Smooth muscle cell (in vitro differentiated cells): Measurements from ENCODE around the gene CRMP1. TPM values are rescaled to one million over a fixed set of nuclear protein-coding genes. Genes with fewer than 3 reads are reported as not detected.

ENCODE experiments used
- DNase-seq: peaks from one replicate; lab custom pipeline; 2025; ENCODE audit not compliant: unreplicated experiment; lab: John Stamatoyannopoulos, UW
- H2AFZ ChIP-seq: fragments of 200-600 bp; sonication (generic); 2 replicates; pipeline ENCODE4 v1.6.0; 2016; ENCODE audit warnings: antibody characterized with exemption, low read depth, mild to moderate bottlenecking
- H3F3A ChIP-seq: fragments of 200-600 bp; sonication (generic); 2 replicates; pipeline ENCODE4 v1.6.0; 2017; ENCODE audit warnings: antibody characterized with exemption, low read depth
- H3K27ac ChIP-seq: fragments of 200-600 bp; sonication (generic); 2 replicates; pipeline ENCODE4 v1.5.1; 2016; ENCODE audit warnings: low read depth, mild to moderate bottlenecking
- H3K27me3 ChIP-seq: fragments of 200-600 bp; sonication (generic); 2 replicates; pipeline ENCODE4 v1.6.1; 2016; ENCODE audit warnings: low read depth, mild to moderate bottlenecking
- H3K36me3 ChIP-seq: fragments of 200-600 bp; sonication (generic); 2 replicates; pipeline ENCODE4 v1.5.1; 2016; ENCODE audit warnings: low read depth
- H3K4me1 ChIP-seq: fragments of 200-600 bp; sonication (generic); 2 replicates; pipeline ENCODE4 v1.5.1; 2016; ENCODE audit warnings: low read depth
- H3K4me2 ChIP-seq: fragments of 200-600 bp; sonication (generic); 2 replicates; pipeline ENCODE4 v1.6.0; 2016; ENCODE audit warnings: mild to moderate bottlenecking
- H3K4me3 ChIP-seq: fragments of 200-600 bp; sonication (generic); 2 replicates; pipeline ENCODE4 v1.5.1; 2016; ENCODE audit warnings: mild to moderate bottlenecking
- H3K79me2 ChIP-seq: fragments of 200-600 bp; sonication (generic); 2 replicates; pipeline ENCODE4 v1.6.0; 2016; ENCODE audit warnings: low read depth, mild to moderate bottlenecking
- H3K9ac ChIP-seq: fragments of 200-600 bp; sonication (generic); 2 replicates; pipeline ENCODE4 v1.6.0; 2016; ENCODE audit warnings: low read depth
- H3K9me3 ChIP-seq: fragments of 200-600 bp; sonication (generic); replicated peaks from 2 replicates; pipeline ENCODE4 v1.5.1; 2016; ENCODE audit warnings: low read depth
- H4K20me1 ChIP-seq: fragments of 200-600 bp; sonication (generic); 2 replicates; pipeline ENCODE4 v1.6.0; 2016; ENCODE audit warnings: low read depth
- CTCF ChIP-seq: fragments of 200-600 bp; sonication (generic); IDR thresholded peaks from 2 replicates; pipeline ENCODE4 v1.5.1; 2017; ENCODE audit warnings: borderline replicate concordance, mild to moderate bottlenecking, antibody characterized with exemption; ENCODE audit not compliant: insufficient read depth, poor library complexity, severe bottlenecking
- WGBS: methylation state at CpG from one replicate; pipeline ENCODE4 v1.1.7; 2016; ENCODE audit warnings: low lambda C conversion rate; 5-methylcytosine and 5-hydroxymethylcytosine counted together
- polyA plus RNA-seq: library from polyadenylated mRNA; unstranded; fragments of >200 nt; fragmentation: Nextera tagmentation; extraction: Ambion mirVana; gene quantifications from 2 replicates; pipeline ENCODE4 v1.2.1, GENCODE V29; 2016
- total RNA-seq: library from RNA; depleted of rRNA; stranded (reverse); fragments of >200 nt; gene quantifications from 2 replicates; pipeline ENCODE4 v1.2.3, GENCODE V29; 2014

The CRMP1 gene
- total and polyA plus RNA-seq, 2 experiments from 2014 or later = 12.5 to 18.6 TPM

- WGBS = 17% methylated on average over 8 of the region's 8 CpGs
- TF ChIP-seq CTCF = no peak
- Histone ChIP-seq H4K20me1 (no peaks in the 10 kb centered on the region), H3K27me3 (peaks cover 31% of the 10 kb centered on the region), H3F3A (no peaks in the 10 kb centered on the region), H3K4me2 (no peak overlapping the region), H3K4me3 (no peak overlapping the region), H3K9ac (no peak overlapping the region), H3K27ac (no peak overlapping the region), H3K9me3 (no peaks in the 10 kb centered on the region), H3K4me1 (peaks cover 11% of the 10 kb centered on the region), H2AFZ (no peak overlapping the region), H3K79me2 (no peaks in the 10 kb centered on the region), H3K36me3 (no peaks in the 10 kb centered on the region)
- DNase-seq = no peak
These were observed 12.8 kb upstream of the CRMP1 start for GRCh38 chr4:5905714-5906113.

GRCh38 chr4:5900844-5901243 lies 8.0 kb upstream of the CRMP1 start:
- H3K27me3 ChIP-seq = peaks cover 58% of the 10 kb centered on the region

DNA sequence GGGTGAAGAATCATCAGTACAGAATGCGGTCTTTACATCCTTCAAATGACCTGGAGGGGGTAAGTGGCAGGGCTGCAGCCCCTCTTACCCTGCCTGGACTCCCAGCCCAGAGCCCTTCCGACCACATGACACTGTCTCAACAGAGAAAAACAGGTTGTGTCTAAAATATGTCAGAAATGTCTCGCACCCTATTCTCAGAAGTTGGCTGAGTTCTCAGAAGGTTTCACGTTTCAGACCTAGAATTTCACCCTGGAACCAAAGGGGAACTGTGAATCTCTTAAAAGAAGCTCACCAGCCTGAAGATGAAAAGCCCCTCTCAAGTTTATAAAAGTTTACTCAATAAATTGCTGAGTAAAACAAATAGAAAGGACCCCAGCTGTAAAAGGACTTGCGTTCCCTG lies 7.0 kb upstream of the CRMP1 start:
- DNase-seq = no peak
- no peaks in the 10 kb centered on the region for H3K36me3 ChIP-seq
- H3K27me3 ChIP-seq = peaks cover 58% of the 10 kb centered on the region
- no peak for TF ChIP-seq CTCF
- H3K4me1 ChIP-seq = no peaks in the 10 kb centered on the region
- no peak overlapping the region for H3K4me3 ChIP-seq
- no peaks in the 10 kb centered on the region for H3K79me2 ChIP-seq
- H2AFZ ChIP-seq = no peak overlapping the region
- H3K27ac ChIP-seq = no peak overlapping the region
- WGBS = 78% methylated on average over 5 of the region's 5 CpGs
- no peaks in the 10 kb centered on the region for H3F3A ChIP-seq
- H3K4me2 ChIP-seq = no peak overlapping the region
- H3K9me3 ChIP-seq = no peaks in the 10 kb centered on the region
- no peaks in the 10 kb centered on the region for H4K20me1 ChIP-seq
- no peak overlapping the region for H3K9ac ChIP-seq

More at GRCh38 chr4:5900844-5901243, 8.0 kb upstream of the CRMP1 start:
- Histone ChIP-seq H3K9me3 (no peaks in the 10 kb centered on the region), H3K27ac (no peak overlapping the region), H3K9ac (no peak overlapping the region), H4K20me1 (no peaks in the 10 kb centered on the region), H3F3A (no peaks in the 10 kb centered on the region), H3K79me2 (no peaks in the 10 kb centered on the region), H3K4me2 (no peak overlapping the region), H3K36me3 (no peaks in the 10 kb centered on the region), H2AFZ (no peak overlapping the region), H3K4me3 (no peak overlapping the region), H3K4me1 (peaks cover 7% of the 10 kb centered on the region)
- TF ChIP-seq CTCF = no peak
- DNase-seq = no peak
- WGBS = 93% methylated on average over 5 of the region's 5 CpGs

- Histone ChIP-seq H3K4me2 (no peak overlapping the region), H3K4me3 (no peak overlapping the region), H3K9me3 (no peaks in the 10 kb centered on the region), H3K4me1 (no peaks in the 10 kb centered on the region), H3K36me3 (no peaks in the 10 kb centered on the region), H4K20me1 (no peaks in the 10 kb centered on the region), H3F3A (no peaks in the 10 kb centered on the region), H3K9ac (no peak overlapping the region), H2AFZ (no peak overlapping the region), H3K27me3 (peaks cover 58% of the 10 kb centered on the region), H3K79me2 (no peaks in the 10 kb centered on the region), H3K27ac (no peak overlapping the region)
- TF ChIP-seq CTCF = no peak
- no peak for DNase-seq
- WGBS = 83% methylated on average over 1 of the region's 1 CpG
These were observed 6.5 kb upstream of the CRMP1 start for GRCh38 chr4:5899396-5899795.
